GM18517 (cell line): ENCODE data around the gene PDZD7.
A peak's percentile ranks its signal among the peaks of the same experiment; 100 is the strongest.

Experiments
- ATAC-seq: cut with Tn5 transposase; IDR thresholded peaks from one replicate; pipeline ENCODE4 v1.9.1; 2021; ENCODE audit warnings: mild to moderate bottlenecking, moderate library complexity; ENCODE audit not compliant: unreplicated experiment

PDZD7 gene

GRCh38 chr10:101005361-101005760, 25.6 kb downstream of the PDZD7 start:
- ATAC-seq: no peak

- ATAC-seq: no peak
These were observed 27.2 kb downstream of the PDZD7 start for GRCh38 chr10:101003639-101004206.

GRCh38 chr10:101002456-101002855, 28.5 kb downstream of the PDZD7 start:
- no peak for ATAC-seq

- ATAC-seq: no peak
These were observed 29.3 kb downstream of the PDZD7 start for GRCh38 chr10:101001659-101002035.

- ATAC-seq: no peak
These were observed 29.8 kb downstream of the PDZD7 start for GRCh38 chr10:101000915-101001658.

GRCh38 chr10:101000127-101000914, 30.6 kb downstream of the PDZD7 start:
- ATAC-seq: no peak

- no peak for ATAC-seq
These were observed 31.2 kb downstream of the PDZD7 start, which contains the start of gene LZTS2 for GRCh38 chr10:100999742-101000126. Gene LZTS2, plus strand, starts transcription at chr10:100999808. Its CDS starts 2,731 bp downstream, at chr10:101002539.

GRCh38 chr10:100998991-100999741, 31.8 kb downstream of the PDZD7 start:
- ATAC-seq: peak; percentile 41

- peak; percentile 21 for ATAC-seq
These were observed 32.5 kb downstream of the PDZD7 start for GRCh38 chr10:100998183-100998990.

- no peak for ATAC-seq
These were observed 33.4 kb downstream of the PDZD7 start for GRCh38 chr10:100997360-100998182.

- no peak for ATAC-seq
These were observed 34.1 kb downstream of the PDZD7 start for GRCh38 chr10:100996678-100997359.

- ATAC-seq: no peak
These were observed 35.7 kb downstream of the PDZD7 start for GRCh38 chr10:100995181-100995580.

GRCh38 chr10:100993986-100994708, 36.8 kb downstream of the PDZD7 start:
- no peak for ATAC-seq

- no peak for ATAC-seq
These were observed 41.8 kb downstream of the PDZD7 start for GRCh38 chr10:100989088-100989487.

- no peak for ATAC-seq
These were observed 42.8 kb downstream of the PDZD7 start for GRCh38 chr10:100988166-100988565.

- no peak for ATAC-seq
These were observed 43.3 kb downstream of the PDZD7 start for GRCh38 chr10:100987685-100988049.

- peak; percentile 69 for ATAC-seq
These were observed 43.8 kb downstream of the PDZD7 start, which contains the start of the genes MRPL43 and TWNK for GRCh38 chr10:100986952-100987684. Gene MRPL43, minus strand, starts transcription at chr10:100987497. Its CDS starts 54 bp downstream, at chr10:100987443. Gene TWNK, plus strand, starts transcription at chr10:100987543. Its CDS starts 668 bp downstream, at chr10:100988211.
